ENCODE data around the gene CTNNA2. TPM values are rescaled to one million over a fixed set of nuclear protein-coding genes. Genes with fewer than 3 reads are reported as not detected.

The CTNNA2 gene
- total RNA-seq, 1 experiment from 2014 or later: 0.54 TPM

DNA sequence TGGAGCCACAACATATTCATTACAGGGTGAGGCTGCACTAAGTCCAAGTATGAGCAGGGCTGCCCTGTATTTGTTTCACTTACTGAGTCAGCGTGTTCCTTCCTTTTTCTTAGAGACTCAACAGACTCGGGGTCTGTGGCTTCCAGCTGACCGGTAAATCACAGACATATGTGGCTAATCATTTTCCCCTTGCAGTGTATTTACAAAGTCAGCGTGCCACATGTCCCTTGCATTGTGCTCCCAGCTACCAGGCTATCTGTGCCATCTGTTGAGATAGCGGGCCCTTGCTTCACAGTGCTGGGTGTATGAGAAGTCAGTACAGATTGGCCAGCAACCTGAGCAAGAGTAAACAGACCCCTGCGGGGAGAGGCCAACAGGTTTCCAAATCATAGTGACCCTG, 537.4 kb downstream of the CTNNA2 start:
- H3K27ac ChIP-seq (ENCODE audit: low read length): no peak overlapping the region
- ChIA-PET POLR2A (no interaction called here), CTCF (no interaction called here)
- in situ Hi-C loops (cut with HindIII; ENCODE audit: low pct_unique_long_range_greater_than_20kb, low sequenced_read_pairs) (no loop called here), intact Hi-C loops (cut with micrococcal nuclease; ENCODE audit: unreplicated experiment) (no loop called here)
- no peaks in the 10 kb centered on the region for H3K27me3 ChIP-seq (ENCODE audit: control insufficient read depth, insufficient read depth, low read length)
- H3K36me3 ChIP-seq (ENCODE audit: control insufficient read depth, insufficient read depth, low read length): no peaks in the 10 kb centered on the region
- TF ChIP-seq, protein P1, sequence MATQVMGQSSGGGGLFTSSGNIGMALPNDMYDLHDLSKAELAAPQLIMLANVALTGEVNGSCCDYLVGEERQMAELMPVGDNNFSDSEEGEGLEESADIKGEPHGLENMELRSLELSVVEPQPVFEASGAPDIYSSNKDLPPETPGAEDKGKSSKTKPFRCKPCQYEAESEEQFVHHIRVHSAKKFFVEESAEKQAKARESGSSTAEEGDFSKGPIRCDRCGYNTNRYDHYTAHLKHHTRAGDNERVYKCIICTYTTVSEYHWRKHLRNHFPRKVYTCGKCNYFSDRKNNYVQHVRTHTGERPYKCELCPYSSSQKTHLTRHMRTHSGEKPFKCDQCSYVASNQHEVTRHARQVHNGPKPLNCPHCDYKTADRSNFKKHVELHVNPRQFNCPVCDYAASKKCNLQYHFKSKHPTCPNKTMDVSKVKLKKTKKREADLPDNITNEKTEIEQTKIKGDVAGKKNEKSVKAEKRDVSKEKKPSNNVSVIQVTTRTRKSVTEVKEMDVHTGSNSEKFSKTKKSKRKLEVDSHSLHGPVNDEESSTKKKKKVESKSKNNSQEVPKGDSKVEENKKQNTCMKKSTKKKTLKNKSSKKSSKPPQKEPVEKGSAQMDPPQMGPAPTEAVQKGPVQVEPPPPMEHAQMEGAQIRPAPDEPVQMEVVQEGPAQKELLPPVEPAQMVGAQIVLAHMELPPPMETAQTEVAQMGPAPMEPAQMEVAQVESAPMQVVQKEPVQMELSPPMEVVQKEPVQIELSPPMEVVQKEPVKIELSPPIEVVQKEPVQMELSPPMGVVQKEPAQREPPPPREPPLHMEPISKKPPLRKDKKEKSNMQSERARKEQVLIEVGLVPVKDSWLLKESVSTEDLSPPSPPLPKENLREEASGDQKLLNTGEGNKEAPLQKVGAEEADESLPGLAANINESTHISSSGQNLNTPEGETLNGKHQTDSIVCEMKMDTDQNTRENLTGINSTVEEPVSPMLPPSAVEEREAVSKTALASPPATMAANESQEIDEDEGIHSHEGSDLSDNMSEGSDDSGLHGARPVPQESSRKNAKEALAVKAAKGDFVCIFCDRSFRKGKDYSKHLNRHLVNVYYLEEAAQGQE (IDR thresholded peaks at IDR 0.05; ENCODE audit: insufficient read depth in 1 of 2, low read depth in 2 of 2, low read length in 1 of 2): no peak
- TF ChIP-seq TCF7L2 (IDR thresholded peaks at IDR 0.05; ENCODE audit: low read depth, low read length) (no peak), SIN3A (IDR thresholded peaks at IDR 0.05; ENCODE audit: borderline replicate concordance, insufficient read depth, low read depth, low read length) (no peak), POLR2AphosphoS5 (IDR thresholded peaks at IDR 0.05; ENCODE audit: low read depth, low read length) (no peak)
- TF ChIP-seq, protein P2, sequence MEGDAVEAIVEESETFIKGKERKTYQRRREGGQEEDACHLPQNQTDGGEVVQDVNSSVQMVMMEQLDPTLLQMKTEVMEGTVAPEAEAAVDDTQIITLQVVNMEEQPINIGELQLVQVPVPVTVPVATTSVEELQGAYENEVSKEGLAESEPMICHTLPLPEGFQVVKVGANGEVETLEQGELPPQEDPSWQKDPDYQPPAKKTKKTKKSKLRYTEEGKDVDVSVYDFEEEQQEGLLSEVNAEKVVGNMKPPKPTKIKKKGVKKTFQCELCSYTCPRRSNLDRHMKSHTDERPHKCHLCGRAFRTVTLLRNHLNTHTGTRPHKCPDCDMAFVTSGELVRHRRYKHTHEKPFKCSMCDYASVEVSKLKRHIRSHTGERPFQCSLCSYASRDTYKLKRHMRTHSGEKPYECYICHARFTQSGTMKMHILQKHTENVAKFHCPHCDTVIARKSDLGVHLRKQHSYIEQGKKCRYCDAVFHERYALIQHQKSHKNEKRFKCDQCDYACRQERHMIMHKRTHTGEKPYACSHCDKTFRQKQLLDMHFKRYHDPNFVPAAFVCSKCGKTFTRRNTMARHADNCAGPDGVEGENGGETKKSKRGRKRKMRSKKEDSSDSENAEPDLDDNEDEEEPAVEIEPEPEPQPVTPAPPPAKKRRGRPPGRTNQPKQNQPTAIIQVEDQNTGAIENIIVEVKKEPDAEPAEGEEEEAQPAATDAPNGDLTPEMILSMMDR (IDR thresholded peaks at IDR 0.05): no peak
- DNase-seq (ENCODE audit: low read depth, low spot score) (no peak), ATAC-seq (no peak)
- BruUV-seq (replicated peaks): no TSS peak
- no peaks in the 10 kb centered on the region for H3K9me3 ChIP-seq (ENCODE audit: control insufficient read depth, insufficient read depth, low read depth, low read length)
- H3K4me1 ChIP-seq (ENCODE audit: control insufficient read depth, insufficient read depth, low read length): no peaks in the 10 kb centered on the region
- no peak overlapping the region for H3K4me3 ChIP-seq (ENCODE audit: low read depth in 2 of 2, low read length in 2 of 2)

DNA sequence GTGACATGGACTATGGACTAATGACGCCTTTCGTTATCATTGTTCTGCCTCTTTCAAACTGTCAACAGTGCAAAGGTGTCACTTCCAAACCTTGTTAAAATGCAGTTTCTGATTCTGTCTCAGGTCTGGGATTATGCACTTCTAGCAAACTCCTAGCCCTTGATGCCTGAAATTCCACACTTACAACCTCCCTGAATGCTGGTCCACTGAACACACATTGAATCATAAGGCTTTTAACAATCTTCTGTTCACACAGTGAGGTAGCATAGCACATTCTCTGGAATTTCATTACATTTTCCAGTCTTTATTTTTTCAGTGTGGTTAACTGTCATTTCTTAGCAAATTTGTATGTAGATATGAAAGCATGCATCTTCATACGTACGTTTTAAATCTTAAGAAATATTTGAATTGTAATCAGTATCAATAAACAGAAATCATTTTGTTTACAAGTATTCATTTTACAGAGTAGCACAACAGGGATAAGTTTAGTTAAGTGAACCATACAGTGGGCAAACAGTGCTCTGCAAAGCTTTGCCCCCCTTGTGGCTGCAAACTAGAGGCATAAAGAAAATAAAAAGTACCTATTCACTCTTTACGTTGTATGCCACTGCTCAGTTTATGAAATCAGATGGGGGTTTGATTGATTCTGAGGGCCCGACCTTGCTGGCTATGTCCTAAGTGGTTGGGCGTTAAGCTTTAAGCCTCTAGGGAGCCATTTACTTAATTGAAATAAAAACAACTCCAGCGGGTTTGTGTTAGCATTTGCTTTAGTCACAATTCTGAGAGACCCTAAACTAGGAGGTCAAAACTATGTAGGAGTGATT, 540.9 kb downstream of the CTNNA2 start:
- intact Hi-C loops (cut with micrococcal nuclease; ENCODE audit: unreplicated experiment) (no loop called here), in situ Hi-C loops (cut with HindIII; ENCODE audit: low pct_unique_long_range_greater_than_20kb, low sequenced_read_pairs) (no loop called here)
- POLR2A ChIA-PET: no interaction called here
- TF ChIP-seq SIN3A (IDR thresholded peaks at IDR 0.05; ENCODE audit: borderline replicate concordance, insufficient read depth, low read depth, low read length) (no peak), TCF7L2 (IDR thresholded peaks at IDR 0.05; ENCODE audit: low read depth, low read length) (no peak), POLR2AphosphoS5 (IDR thresholded peaks at IDR 0.05; ENCODE audit: low read depth, low read length) (no peak)
- TF ChIP-seq, protein P1 (IDR thresholded peaks at IDR 0.05; ENCODE audit: insufficient read depth in 1 of 2, low read depth in 2 of 2, low read length in 1 of 2): no peak
- TF ChIP-seq, protein P2 (IDR thresholded peaks at IDR 0.05): no peak
- DNase-seq (ENCODE audit: low read depth, low spot score) (no peak), ATAC-seq (no peak; the same call in 1 of the 2 replicates)
- Histone ChIP-seq H3K9me3 (ENCODE audit: control insufficient read depth, insufficient read depth, low read depth, low read length) (no peaks in the 10 kb centered on the region), H3K27ac (ENCODE audit: low read length) (no peak overlapping the region), H3K4me1 (ENCODE audit: control insufficient read depth, insufficient read depth, low read length) (no peaks in the 10 kb centered on the region), H3K27me3 (ENCODE audit: control insufficient read depth, insufficient read depth, low read length) (no peaks in the 10 kb centered on the region), H3K4me3 (ENCODE audit: low read depth in 2 of 2, low read length in 2 of 2) (no peak overlapping the region), H3K36me3 (ENCODE audit: control insufficient read depth, insufficient read depth, low read length) (no peaks in the 10 kb centered on the region)
- BruUV-seq (replicated peaks): no TSS peak
- CTCF ChIA-PET: no interaction called here

Measured in Panc1 (cell line).